SH-SY5Y (cell line): ENCODE measurements around the gene SIX5.

Experiments
- GATA2 ChIP-seq: IDR thresholded peaks from 2 replicates; pipeline ENCODE4 v1.6.1; 2011; ENCODE audit warnings: mild to moderate bottlenecking, low read depth, low read length
- GATA3 ChIP-seq: IDR thresholded peaks from 2 replicates; pipeline ENCODE4 v1.6.1; 2011; ENCODE audit warnings: low read depth, mild to moderate bottlenecking, low read length, moderate library complexity

DNA sequence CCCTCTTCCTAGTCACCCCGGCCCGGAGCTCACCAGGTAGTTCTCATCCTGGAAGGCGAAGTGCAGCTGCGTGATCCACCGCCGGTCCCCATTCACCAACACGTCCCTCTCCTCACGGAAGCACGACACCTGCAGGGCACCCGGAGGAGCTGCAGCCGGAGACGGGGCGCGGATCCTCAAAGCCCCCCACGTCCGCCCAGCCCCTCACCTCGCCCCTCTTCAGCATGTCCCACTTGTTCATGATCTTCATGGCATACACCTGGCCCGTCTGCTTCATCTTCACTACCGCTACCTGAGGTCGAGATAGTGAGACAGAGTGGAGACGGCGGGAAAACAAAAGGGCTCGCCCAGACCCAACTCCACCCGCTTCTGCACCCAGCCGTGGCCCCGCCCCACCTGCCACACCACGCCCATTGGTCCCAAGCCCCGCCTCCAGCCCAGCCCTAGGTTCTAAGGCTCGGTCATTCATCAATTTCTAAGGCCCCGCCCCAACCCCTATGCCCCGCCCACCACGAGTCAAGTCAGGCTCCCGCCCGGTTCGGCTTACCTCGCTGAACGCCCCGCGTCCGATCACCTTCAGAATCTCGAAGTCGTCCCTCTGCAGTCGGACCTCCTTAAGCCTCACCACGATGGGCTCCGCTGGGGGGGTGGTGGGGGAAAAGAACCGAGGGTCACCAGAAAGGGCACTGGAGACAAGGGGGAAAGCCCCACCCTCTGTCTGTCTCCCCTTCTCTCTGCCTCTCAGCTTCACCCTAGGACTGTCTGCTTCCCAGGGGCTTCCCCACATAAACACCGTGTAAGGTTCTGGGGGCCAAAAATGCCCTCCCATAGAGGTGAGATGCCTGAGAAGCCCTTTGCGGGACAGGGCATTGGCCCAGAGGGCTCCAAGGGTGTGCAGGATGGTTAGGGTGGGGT, 10.4 kb upstream of the SIX5 start:
- TF ChIP-seq GATA3 (no peak), GATA2 (no peak)
